K562 (cell line): ENCODE measurements around the gene ACTN4. TPM values are rescaled to one million over a fixed set of nuclear protein-coding genes. Genes with fewer than 3 reads are reported as not detected.

Experiments used
- CTCFL ChIP-seq: IDR thresholded peaks from 2 replicates; pipeline ENCODE4 v1.6.1; 2011; ENCODE audit warnings: borderline replicate concordance, low read depth, mild to moderate bottlenecking, moderate library complexity, low read length; ENCODE audit not compliant: insufficient read depth, poor library complexity, severe bottlenecking
- KLF10 ChIP-seq: fragments of 250-450 bp; sonication (Bioruptor Pico); IDR thresholded peaks from 2 replicates; pipeline ENCODE4 v1.6.1; 2021; ENCODE audit warnings: matching md5 sums
- MYC ChIP-seq, 2 experiments: fragments of 250-450 bp in 1 of 2; sonication (Bioruptor Pico) in 1 of 2; IDR thresholded peaks; 2 replicates each; pipeline versions ENCODE4 v1.5.1 to v1.6.1; 2012 to 2021; ENCODE audit warnings: low read depth in 2 of 2, borderline replicate concordance in 1 of 2, improper control_type of control experiment in 1 of 2, low read length in 1 of 2, mild to moderate bottlenecking in 1 of 2, moderate library complexity in 1 of 2
- REST ChIP-seq, 2 experiments: fragments of 450-650 bp; formaldehyde crosslinking in 1 of 2; IDR thresholded peaks; 2 replicates each; pipeline versions ENCODE4 v1.4.0 to v1.6.1; 2014 to 2020; ENCODE audit warnings: mild to moderate bottlenecking in 2 of 2, borderline replicate concordance in 1 of 2, low read depth in 1 of 2
- RUNX1 ChIP-seq: sonication (generic); IDR thresholded peaks from 2 replicates; pipeline ENCODE4 v1.6.1; 2016; ENCODE audit warnings: antibody characterized with exemption, low read depth
- SMARCA4 ChIP-seq: fragments of 450-650 bp; IDR thresholded peaks from 2 replicates; pipeline ENCODE4 v1.6.1; 2016
- ZNF143 ChIP-seq: sonication (generic); formaldehyde crosslinking; IDR thresholded peaks from 2 replicates; pipeline ENCODE4 v1.9.0; 2022; ENCODE audit warnings: mild to moderate bottlenecking, missing genetic modification reagents
- ZNF609 ChIP-seq: sonication (generic); formaldehyde crosslinking; IDR thresholded peaks from 2 replicates; pipeline ENCODE4 v1.8.1; 2023; ENCODE audit warnings: missing genetic modification reagents, mild to moderate bottlenecking, borderline replicate concordance
- ZNF707 ChIP-seq: fragments of 250-450 bp; sonication (Bioruptor Pico); conservative IDR thresholded peaks from 2 replicates; pipeline ENCODE4 v1.8.0; 2022; ENCODE audit warnings: inconsistent platforms, mild to moderate bottlenecking, moderate library complexity
- ZNF76 ChIP-seq: fragments of 250-450 bp; sonication (Bioruptor Pico); IDR thresholded peaks from 2 replicates; pipeline ENCODE4 v1.4.0; 2020; ENCODE audit warnings: mild to moderate bottlenecking, moderate library complexity, borderline replicate concordance
- polyA plus RNA-seq, 8 experiments: library from polyadenylated mRNA; depleted of rRNA in 4 of 8; stranded (reverse) in 5 of 8; unstranded in 3 of 8; fragments of >200 nt; fragmentation: Nextera tagmentation in 2 of 8; fragmentation: Illumina TruSeq in 1 of 8; extraction: Ambion mirVana in 2 of 8; extraction: Trizol in 1 of 8; gene quantifications; 2 replicates each; pipeline versions ENCODE4 v1.2.1 to v1.2.3, GENCODE V29; 2011 to 2014; ENCODE audit warnings: inconsistent platforms in 1 of 8, missing spikeins in 1 of 8
- total RNA-seq, 7 experiments: library from RNA; depleted of rRNA in 6 of 7; stranded (reverse); fragments of >200 nt in 6 of 7; fragmentation: Illumina TruSeq in 2 of 7; extraction: Trizol in 2 of 7; gene quantifications; 2 replicates each; pipeline versions ENCODE4 v1.2.1 to v1.2.3, GENCODE V29; 2011 to 2021; ENCODE audit warnings: low replicate concordance in 1 of 7

Gene ACTN4
- total and polyA plus RNA-seq, 9 of the 15 experiments (the other 6 are each of a cell fraction or from before 2014, with no cell fraction given), result 3.1 to 385 (median 125) TPM

GRCh38 chr19:38675611-38676010, 28.2 kb downstream of the ACTN4 start (continued):
- TF ChIP-seq CTCFL (no peak), RUNX1 (no peak), ZNF143 (CRISPR knock-in tag) (no peak), MYC (IDR thresholded peaks at IDR 0.05; ENCODE audit: low read depth, low read length) (peak; percentile 26; the same call in 1 of the 2 replicates), MYC (CRISPR knock-in tag; IDR thresholded peaks at IDR 0.05; ENCODE audit: borderline replicate concordance, low read depth) (peak; percentile 59; the same call in 1 of the 2 replicates), ZNF76 (CRISPR knock-in tag) (peak; percentile 84; the same call in 1 of the 2 replicates), REST (IDR thresholded peaks at IDR 0.05; ENCODE audit: borderline replicate concordance) (no peak), REST (CRISPR knock-in tag; IDR thresholded peaks at IDR 0.05; ENCODE audit: low read depth) (no peak), SMARCA4 (no peak), ZNF707 (CRISPR knock-in tag) (no peak), KLF10 (CRISPR knock-in tag) (0 out of 2 replicates have a peak, but pooled peaks have one; percentile 9), ZNF609 (no peak)
